ENCODE data around the gene LEFTY2.

LEFTY2 gene

DNA sequence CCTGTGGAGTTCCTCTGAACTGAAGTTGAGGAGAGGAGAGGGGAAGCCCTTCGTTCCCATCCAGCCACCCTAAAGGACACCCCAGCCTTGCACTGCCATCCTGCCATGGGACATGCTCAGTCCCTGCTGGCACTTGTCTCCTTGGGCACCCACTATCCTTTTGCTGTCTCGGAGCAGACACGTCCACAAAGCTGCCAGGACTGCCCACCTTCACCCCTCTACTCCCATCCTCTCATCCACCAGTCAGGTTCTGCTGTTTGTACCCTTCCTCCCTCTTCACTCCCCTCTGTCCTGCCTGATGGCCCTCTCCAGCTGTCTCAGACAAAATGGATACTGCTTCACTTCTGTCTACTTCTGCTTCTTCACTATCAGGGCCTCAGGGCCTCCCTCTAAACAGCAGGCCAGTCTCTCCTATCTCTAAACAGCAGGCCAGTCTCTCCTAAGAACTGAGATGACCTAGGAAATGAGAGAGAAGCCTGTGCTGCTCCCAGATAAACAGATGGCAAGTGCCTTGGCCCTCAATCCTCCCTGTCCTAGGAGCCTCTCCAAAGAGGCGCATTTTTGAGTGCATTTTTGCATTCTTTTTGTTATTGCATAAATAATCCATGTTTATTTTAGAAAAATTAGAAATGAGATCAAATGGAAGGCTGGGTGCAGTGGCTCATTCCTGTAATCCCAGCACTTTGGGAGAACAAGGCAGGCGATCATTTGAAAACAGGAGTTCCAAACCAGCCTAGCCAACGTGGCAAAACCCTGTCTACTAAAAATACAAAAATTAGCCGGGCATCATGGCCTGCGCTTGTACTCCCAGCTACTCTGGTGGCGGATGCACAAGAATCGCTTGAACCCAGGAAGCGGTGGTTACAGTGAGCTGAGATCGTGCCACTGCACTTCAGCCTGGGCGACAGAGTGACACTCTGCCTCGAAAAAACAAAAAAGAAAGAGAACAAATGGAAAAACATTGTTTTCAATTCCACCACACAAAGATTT is 12.5 kb downstream of the LEFTY2 start:
- DNase-seq, result no peak

DNA sequence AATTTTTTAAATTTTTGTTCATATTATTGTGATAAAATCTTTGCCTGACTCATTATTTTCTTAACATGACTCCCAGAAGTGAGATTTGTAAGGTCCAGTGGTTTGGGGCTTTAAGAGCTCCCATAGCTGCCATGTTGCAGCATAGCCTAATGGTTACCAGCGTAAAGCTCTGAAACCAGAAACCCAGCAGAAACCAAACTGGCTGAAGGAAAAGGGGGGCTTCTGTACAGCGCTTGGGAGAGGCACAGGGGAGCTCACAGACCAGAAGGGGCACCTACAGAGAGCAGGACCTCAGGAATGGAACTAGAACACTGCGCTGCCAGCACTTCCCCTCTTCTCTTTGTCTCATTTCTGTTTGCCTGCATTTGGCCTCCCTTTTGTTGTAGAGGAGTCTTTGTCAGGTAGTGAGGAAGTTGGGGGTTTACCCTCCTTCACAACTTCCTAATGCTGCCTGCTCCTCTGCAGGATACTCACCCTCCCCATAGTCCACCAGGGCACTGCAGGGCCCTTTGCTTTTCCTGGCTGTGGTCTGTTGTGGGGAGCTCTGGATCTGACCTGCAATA is 14.4 kb downstream of the LEFTY2 start:
- DNase-seq, result peak; percentile 3

DNA sequence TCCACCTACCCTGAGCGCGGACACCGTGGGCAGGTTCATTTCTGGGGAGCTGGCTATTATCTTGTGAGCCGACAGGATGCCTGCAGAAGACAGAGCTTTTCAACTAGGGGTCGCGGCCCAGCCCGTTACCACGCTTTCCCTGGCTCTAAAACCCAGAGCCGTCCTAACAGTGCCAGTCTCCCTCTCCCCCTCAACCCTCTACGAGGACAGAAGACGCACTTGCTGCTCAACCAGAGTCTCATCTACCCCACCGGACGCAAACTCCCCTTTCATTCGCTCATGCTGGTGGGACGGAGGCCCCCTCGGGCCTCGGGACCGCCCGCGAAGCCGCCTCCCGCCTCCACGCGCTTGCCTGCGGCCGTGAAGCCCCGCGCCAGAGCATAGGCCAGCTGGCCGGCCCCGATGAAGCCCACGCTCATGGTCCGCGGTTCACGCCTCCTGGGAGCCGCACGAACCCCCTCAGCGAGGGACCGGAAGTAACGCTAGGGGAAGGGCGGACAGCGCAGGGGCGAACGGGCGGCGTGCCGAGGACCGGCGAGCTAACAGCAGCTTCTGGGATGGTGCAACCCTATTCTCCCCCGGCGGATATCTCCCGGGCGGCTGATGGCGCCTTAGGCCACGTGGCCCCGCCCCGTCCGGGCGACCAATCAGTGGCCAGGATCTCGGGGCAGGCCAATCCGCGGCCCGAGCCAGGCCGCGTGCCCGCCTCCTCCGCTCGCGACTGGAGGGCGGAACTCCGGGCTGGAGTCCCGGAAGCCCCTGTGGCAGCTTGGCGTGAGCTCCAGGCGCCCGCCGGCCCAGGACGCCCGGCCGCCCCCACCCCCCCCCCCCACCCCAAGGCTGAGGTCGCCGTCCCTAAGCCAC is 17.1 kb downstream of the LEFTY2 start, which contains the start of gene PYCR2:
Gene PYCR2 (minus strand): TSS at position 559 of the 864 bp plus-strand sequence. CDS start 140 bp downstream, at position 419.
- DNase-seq, result peak; percentile 94

DNA sequence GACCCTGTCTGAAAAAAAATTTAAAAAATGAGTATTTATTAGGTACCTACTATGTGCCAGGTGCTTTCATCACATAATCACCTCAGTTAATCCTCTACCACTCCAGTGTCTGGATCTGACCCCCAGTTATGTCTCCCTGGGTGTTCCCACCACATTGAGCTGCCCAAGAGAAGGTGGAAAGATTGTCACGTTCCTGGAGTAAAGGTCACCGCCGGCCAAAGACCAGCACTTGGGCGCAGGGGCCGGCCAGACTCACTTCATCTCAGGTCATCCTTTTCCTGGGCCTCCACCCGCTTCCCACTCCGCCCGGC is 17.7 kb downstream of the LEFTY2 start:
- no peak for DNase-seq

DNA sequence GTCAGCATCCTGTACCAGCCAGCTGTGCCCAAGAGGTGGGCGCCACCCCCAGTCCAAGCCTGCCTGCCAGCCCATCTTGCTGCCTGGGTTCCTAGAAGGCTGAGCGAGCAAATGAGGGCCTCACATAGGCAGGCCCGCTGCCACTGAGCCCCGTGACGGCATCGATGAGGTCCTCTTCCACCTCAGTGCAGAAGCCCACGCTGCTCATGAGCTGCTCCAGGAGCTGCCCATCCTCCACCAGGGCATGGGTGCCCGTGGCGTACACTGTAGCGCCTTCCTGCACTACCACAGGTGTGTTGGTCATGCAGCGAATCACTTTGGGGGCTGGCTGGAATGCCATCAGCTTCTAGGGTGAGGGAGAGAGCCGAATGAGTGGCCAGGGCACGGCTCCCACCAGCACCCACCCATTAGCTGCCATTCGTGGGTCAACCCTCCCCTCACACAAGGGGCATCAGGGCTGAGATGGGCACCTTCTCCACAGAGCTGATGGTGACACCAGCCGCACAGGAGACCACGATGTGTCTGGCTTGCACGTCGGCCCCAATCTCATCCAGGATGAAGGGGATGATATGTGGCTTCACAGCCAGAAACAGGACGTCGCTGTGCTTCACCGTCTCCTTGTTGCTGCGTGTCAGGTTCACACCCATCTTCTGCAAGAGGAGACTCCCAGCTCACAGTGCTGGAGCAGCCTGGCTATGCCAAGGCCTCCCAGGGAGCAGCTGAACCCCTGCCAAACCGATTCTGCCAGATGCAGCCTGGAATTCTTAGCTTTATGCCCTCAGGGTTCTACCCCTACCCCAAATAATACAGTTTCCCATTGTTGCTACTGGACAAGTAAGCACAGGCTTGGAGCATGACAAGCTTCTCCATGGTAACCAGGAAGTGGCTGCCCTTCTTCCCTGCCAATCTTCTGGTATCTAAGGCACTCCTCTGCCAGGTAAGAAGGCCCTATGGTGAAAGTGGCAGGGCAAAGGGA is 19.0 kb downstream of the LEFTY2 start:
- DNase-seq, result no peak

DNA sequence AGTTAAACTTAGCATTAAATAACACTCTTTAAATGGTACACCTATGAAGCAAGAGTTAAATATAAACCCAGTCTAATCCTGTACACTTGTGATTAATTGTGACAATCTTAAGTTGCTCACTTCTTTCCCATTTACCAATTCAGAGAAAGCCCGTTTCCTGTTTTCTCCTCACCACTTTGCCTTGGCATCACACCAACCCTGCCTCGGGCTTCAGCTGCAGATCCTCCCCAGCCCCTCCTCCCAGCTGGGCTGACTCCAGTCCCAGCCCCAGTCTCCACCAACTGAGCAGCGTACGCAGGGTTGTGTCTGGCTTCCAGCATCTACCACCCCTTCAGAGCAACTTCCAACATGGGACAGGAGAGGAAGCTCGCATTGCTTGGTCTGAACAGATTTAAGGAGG is 21.1 kb downstream of the LEFTY2 start:
- peak; percentile 29 for DNase-seq

DNA sequence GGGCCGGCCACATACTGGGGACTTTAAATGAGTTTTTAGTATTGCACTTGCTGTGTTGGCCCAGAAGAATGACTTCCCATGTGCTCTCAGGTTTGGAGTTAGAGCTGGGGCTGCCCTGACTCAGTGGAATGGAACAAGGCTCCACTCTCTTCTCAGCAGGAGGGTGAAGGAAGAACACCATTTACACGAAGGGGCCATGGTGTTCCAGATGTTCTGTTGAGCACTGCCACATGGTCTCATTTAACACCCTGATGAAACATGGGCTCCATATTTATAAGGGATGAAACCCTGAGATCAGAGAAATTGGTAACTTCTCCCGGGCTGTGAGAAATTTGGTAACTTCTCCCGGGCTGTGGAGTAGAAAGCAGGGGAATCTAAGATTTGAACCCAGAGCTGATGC is 22.7 kb downstream of the LEFTY2 start:
- no peak for DNase-seq

DNA sequence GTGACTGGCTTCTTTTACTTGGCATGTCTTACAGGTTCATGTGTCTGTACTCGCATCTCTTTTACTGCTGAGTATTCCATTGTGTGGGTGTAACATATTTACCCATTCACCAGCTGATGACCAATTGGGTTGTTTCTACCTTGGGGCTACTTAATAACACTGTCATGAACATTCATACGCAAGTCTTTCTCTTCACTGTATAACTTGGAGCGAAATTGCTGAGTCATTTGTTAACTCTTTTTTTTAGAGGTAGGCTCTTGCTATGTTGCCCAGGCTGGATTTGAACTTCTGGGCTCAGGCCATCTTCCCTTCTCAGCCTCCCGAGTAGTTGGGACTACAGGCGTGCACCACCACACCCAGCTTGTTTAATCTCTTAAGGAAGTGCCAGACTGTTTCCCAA is 23.5 kb downstream of the LEFTY2 start:
- no peak for DNase-seq

DNA sequence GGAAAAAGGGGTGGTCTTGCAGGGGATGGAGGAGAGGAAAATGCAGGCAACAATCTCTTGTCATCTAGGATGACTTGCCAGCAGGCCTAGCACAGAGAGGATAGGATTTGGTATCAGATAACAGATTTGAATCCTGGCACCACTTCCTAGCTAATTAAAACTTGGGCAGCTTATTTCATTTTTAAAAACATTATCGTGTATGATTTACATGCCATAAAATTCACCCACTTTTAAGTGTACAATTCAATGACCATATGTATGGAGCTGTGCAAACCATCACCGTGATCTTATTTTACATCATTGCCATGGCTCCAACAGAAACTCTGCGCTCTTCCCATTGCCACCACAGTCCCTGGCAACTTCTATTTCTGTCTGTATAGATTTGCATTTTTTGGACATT is 23.9 kb downstream of the LEFTY2 start:
- no peak for DNase-seq

DNA sequence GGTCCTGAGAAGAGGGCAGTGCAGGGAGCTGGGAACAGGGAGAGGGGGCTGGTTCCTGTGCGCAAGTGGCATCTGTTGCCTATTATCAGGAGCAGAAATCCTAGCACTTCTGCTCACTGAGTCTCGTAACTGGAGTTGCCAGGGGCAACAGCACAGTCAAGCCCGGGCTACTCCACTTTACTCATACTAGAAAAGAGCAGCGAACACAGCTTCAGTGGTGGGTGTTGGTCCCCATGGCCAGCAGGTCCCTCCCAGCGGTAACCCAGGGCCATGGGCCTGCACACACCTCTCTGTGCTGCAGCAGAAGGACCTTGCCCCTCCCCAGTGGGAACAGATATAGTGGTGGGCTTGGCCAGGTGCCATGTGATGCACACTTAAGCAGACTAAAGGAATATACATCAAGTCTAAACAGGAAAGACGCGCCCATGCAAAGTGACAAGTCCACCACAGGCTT is 25.5 kb downstream of the LEFTY2 start:
- no peak for DNase-seq

DNA sequence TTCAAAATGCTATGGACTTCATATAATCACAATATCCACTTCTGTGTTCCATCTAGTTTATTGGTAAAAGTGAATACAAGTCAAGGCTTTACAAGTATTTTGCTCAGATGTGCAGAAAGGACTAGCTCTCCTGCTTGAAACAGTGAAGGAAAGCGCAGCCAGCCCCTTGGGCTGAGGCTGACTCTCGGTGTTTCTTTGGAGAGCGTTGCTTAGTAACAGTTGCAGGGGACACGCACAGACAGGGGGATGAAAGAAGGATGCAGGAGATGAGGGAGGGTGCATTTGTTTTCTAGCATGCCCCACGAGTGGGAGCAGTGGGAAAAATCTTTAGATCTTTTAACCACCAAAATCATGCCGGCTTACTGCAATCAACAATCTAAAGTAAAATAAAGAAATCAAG is 26.1 kb downstream of the LEFTY2 start:
- DNase-seq, result no peak

DNA sequence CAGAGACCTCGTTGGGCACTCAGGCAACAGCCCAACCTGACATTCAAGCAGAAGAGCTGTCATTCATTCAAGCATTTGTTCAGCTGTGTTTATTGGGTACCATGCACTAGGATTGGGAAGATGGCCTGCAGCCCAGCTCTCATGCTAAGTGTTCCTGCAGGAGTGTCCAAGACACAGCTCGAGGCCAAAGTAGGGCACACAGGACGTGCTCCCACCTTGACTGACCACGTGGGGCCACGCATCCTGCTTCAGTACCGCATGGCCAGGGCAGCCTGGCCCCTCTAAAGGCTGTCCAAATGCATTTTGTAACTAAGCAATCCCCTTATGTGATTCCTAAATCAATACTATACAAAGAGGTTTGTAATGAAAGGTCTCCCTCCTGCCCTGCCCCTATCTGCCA is 26.6 kb downstream of the LEFTY2 start:
- DNase-seq, result no peak

DNA sequence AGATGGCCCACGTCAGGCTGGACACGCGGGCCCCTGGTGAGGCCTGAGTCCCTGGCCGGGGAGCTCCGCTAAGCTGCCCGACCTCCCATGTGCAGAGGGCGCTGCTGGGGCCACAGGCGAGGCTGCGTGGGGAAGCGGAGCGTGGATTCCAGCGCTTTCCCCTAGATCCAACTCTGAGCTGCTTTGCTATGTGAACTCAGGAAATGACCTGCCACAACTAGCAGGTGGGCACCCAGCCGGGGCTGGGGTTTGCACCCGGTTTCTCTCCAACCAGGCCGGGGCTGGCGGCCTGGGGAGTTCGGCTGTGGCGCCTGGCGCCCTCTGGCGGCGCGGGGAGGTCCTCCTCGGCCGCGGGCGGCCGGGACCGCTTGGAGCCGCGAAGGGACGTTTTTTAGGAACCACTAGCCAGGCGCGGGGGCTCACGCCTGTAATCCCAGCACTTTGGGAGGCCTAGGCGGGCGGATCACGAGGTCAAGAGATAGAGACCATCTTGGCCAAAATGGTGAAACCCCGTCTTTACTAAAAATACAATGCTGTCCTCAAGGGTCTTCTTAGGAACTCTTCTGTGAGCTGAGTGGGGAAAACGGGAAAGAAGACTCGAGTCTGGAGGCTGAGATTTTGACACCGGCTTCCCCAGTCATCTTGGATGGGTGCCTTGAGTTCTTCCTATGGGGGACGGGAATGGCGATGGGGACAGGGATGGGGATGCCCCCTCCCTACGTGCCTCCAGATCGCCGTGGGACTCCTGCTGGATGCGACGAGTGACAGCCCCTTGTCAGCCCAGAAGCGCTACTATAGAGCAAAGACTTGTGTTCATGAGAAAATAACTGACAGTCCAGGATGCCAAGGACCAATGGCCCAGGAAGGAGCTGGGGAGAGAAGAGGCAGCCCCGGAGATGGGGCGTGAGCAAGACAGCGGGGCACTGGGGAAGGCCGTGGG is 29.6 kb downstream of the LEFTY2 start:
- DNase-seq, result no peak

DNA sequence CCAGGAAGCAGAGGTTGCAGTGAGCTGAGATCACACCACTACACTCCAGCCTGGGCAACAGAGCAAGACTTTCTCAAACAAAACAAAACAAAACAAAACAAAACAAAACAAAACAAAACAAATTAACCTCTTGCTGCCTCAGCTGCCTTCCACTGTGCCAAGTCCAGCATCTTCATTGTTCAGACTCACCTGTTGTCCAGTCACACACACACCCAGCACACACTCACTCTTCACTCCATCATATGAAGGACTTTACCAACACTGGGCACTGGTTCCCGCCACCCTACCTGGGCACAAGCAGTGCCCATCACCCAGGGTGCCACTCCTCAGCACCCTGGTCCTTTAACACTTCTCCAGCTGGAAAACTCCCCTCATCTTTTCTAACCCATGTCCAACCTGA is 31.5 kb downstream of the LEFTY2 start:
- DNase-seq, result no peak

DNA sequence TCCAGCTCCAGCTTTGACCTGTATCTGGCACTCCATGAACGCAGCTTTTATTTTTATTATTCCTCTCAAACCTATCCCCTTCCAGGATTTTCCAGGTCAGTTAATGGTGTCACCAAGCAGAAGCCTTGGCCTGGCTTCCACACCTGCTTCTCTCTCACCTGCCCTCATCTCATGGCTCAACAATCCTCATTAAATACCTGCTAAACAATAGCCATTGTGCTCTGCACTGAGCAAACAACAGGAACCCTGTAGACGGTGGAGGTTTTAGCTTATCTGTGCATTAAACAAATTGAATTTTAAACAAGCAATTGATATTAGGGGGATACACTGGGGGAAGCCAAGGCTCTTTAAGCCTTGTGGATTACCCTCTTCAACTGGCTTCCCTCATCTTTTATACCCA is 32.2 kb downstream of the LEFTY2 start:
- no peak for DNase-seq

DNA sequence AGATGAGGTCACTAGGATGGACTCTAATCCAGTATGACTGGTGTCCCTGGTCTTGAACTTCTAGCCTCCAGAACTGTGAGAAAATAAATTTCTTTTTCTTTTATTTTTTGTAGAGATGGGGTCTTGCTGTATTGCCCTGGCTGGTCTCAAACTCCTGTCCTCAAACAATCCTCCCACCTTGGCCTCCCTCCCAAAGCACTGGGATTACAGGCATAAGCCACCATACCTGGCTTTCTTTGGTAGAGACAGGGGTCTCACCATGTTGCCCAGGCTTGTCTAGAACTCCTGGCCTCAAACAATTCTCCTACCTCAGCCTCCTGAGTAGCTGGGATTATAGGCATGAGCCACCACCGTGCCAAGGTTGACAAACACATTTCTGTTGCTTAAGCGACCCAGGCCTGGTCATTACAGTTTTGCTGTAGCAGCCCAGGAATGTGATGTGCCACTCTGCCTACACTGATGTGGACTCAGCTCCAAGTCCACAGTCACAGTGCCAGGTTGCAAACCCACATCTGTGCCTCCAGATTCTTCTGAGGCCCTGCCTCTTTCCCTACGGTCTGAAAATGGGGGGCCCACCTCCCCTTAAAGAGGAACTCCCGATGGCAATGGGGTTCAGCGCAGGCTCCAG is 32.9 kb downstream of the LEFTY2 start:
- no peak for DNase-seq

DNA sequence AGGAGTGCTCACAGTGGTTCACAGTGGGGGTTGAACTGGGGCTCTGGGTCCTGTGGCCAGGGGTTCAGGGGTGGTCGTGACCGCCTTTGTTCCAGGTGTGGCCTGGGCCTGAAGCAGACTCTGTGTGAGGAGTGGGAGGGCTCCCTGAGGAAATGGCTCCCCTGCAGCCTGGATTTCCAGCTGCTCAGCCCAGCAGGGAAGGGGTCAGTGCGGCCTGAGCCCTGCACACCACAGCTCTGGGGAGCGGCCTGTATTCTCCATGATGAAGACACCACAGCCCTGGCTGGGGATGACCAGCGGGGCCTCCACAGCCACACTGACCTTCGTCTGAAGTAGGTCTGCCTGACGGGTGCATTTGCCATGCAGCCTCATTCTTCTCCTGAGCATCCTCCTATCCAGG is 33.7 kb downstream of the LEFTY2 start:
- DNase-seq, result no peak

DNA sequence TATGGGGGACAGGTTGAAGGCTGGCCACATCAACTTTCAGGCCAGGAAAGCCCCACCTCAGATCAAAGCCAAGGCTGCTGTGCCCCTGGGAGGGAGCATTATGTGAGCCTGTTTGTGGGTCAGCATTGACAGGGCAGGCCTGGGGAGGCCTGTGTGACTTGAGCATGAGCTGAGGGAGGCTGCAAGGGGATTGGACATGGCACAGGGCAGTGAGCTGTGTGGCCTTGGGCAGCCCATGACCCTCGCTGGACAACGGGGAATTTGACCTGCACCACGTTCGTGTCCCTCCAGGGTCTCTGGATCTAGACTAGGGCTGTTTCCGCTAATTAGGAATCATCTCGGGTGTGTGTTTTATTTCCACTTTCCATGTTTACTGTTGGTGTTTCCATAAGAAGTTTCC is 34.6 kb downstream of the LEFTY2 start:
- DNase-seq, result no peak

DNA sequence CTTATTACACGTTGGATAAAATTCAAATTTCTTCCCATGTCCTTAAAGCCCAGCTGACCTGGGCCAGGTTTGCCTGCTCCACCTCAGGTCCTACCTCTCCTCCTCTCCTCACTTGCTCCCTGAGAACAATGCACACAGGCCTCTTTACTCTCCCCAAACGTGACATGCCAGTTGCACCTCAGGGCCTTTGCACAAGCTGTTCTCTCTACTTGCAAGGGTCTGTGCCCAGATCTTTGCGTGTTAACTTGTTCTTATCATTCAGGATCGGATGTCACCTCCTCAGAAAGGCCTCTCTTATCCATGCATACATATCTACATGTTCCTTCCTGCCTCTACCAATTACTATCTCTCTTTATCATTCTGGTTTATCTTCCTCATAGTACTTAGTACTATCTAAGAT is 37.4 kb downstream of the LEFTY2 start:
- DNase-seq, result no peak
